SH-SY5Y (cell line): ENCODE results near the gene IFT122.

Experiments used
- GATA2 ChIP-seq: IDR thresholded peaks from 2 replicates; pipeline ENCODE4 v1.6.1; 2011; ENCODE audit warnings: mild to moderate bottlenecking, low read depth, low read length
- GATA3 ChIP-seq: IDR thresholded peaks from 2 replicates; pipeline ENCODE4 v1.6.1; 2011; ENCODE audit warnings: low read depth, mild to moderate bottlenecking, low read length, moderate library complexity

DNA sequence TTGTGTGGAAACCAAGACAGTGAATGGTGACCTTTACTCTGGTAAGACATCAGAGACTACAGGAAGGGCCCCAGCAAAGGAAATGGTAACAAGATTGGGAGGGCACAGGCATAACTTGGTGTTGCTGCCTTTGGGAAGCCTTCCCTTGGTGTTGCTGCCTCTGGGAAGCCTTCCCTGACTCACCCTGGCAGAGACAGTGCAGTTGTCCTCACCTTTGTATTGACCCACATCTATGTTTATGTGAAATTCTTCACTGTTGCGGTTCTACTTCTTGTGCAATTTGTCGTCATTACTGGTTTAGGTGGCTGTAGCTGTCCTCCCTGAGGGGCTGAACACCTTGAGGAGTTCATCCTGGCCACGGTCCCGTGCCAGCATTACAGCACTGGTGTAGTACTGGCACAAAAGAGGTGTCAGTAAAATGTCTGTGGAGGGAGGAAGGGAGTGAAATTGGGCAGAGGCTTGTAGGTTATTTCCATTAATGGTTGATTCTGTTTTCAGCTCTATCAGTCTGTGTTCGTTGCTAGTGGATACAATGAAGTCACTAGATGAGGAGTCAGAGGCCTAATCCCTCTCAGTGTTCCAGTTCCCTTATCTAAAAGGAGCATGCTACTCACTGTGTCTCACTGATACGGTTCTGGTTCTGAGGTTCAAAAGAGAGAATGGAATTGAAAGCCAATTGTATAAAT is 21.6 kb downstream of the IFT122 start:
- TF ChIP-seq GATA2 = no peak
- no peak for TF ChIP-seq GATA3
